GM13977 (cell line): Measurements from ENCODE around the gene ZKSCAN7.

ENCODE experiments used
- DNase-seq: peaks from one replicate; pipeline ENCODE4 v3.0.0; 2012; ENCODE audit warnings: low spot score
- in situ Hi-C: fragments of 300-500 bp; cut with MboI; formaldehyde crosslinking; loops from one replicate; pipeline ENCODE4 v1.12.0; 2022; ENCODE audit warnings: low sequenced_read_pairs, low pct_unique_long_range_greater_than_20kb, mixed read lengths, inconsistent platforms; ENCODE audit not compliant: unreplicated experiment
- TF ChIP-seq, protein P1 (sequence below): IDR thresholded peaks from 2 replicates; pipeline ENCODE4 v1.5.1; 2012; ENCODE audit warnings: mild to moderate bottlenecking, control low read depth; ENCODE audit not compliant: insufficient read depth; ENCODE audit errors: extremely low read depth, missing control alignments

ZKSCAN7 gene

DNA sequence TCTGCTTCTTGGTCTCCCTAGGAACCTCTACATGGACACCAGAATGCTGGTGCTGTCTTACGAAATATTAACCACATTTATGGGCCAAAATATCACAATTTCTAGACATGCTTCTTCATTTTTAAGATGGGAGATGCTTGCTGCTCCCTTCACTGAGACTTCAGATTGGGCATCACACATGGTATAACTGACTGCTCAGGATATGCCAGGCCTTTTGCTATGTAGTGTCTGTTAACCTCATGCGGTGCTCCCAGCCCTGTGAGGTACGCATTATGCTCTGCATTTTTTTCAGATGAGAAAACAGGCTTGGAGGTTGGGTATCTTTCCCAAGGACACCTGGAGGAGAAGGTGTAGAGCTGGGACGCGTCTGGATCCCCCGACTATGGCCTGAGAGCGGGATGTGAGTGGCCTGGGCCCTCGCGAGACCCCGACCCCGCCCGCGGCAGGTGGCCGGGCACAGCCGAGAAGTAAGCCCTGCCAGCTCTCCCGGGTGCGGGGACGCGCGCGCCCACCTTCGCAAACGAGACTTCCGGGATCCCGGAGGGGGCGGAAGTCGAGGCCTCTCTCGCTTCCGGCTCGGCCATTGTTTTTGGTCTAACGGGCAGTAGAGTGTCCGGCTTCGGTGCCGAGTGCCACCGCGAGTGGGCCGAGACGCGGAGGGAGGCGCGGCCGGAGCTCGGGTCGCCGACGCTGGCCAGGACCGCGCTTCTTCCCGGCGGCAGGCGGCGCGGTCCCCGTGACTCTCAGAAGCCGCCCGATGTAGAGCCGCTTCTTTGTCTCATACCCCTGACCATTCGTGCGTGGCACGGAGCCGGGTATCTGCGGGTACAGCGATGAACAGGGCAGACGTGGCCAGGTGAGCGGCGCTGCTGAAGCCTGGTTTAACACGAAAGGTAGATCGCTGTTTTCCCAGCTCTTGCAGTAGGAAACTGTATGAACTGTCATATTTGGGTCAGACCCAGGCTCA is at the start of gene ZKSCAN7:
Gene ZKSCAN7 (plus strand): TSS at position 568 of the 967 bp plus-strand sequence. CDS start 1,855 bp downstream, outside the sequence.
- in situ Hi-C loops: no loop called here
- DNase-seq: peak; percentile 81
- TF ChIP-seq, protein P1, sequence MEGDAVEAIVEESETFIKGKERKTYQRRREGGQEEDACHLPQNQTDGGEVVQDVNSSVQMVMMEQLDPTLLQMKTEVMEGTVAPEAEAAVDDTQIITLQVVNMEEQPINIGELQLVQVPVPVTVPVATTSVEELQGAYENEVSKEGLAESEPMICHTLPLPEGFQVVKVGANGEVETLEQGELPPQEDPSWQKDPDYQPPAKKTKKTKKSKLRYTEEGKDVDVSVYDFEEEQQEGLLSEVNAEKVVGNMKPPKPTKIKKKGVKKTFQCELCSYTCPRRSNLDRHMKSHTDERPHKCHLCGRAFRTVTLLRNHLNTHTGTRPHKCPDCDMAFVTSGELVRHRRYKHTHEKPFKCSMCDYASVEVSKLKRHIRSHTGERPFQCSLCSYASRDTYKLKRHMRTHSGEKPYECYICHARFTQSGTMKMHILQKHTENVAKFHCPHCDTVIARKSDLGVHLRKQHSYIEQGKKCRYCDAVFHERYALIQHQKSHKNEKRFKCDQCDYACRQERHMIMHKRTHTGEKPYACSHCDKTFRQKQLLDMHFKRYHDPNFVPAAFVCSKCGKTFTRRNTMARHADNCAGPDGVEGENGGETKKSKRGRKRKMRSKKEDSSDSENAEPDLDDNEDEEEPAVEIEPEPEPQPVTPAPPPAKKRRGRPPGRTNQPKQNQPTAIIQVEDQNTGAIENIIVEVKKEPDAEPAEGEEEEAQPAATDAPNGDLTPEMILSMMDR: peak; percentile 10

- no peak for DNase-seq
- in situ Hi-C loops: no loop called here
- TF ChIP-seq, protein P1: no peak
Measured at GRCh38 chr3:44506556-44506955, 48.4 kb upstream of the ZKSCAN7 start.

DNA sequence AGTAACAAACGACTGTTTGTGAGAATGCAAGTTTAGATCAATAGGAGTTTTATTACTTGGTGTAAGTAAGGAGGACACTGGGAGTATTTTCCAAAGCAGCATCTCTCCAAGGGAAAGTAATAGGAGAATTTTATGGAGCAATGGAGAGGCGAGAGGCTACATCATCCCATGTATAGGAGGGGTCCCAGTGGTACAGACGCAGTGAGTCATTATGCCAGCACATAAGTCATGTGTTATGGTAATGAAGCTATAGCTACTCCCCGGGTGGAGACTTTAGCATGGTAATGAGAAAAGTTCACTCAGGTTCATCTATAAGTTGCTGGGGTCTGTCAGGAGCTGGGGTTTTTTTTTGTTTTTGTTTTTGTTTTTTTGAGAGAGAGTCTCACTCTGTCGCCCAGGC is 48.0 kb upstream of the ZKSCAN7 start:
- TF ChIP-seq, protein P1: no peak
- DNase-seq: no peak
- in situ Hi-C loops: no loop called here

GRCh38 chr3:44509393-44509921 is 45.5 kb upstream of the ZKSCAN7 start:
- peak; percentile 27 for DNase-seq
- in situ Hi-C loops: no loop called here
- TF ChIP-seq, protein P1: no peak

DNA sequence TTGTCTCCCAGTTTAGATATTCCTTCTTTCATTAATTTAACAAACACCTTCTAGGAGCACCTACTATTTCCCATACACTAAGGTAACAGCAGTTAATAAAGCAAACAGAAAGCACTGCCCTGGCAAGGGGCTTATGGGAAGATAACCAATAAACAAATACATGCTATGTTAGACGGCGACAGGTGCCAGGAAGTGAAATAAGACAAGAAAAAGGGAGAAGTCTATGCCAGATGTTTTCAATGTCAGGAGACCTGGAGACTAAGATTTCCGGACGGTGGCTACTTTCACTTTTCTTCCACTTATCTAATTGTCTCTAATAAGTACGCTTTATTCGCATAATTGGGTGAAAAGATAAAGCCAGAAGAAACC is 45.0 kb upstream of the ZKSCAN7 start:
- DNase-seq: peak; percentile 47
- TF ChIP-seq, protein P1: no peak
- in situ Hi-C loops: no loop called here

DNA sequence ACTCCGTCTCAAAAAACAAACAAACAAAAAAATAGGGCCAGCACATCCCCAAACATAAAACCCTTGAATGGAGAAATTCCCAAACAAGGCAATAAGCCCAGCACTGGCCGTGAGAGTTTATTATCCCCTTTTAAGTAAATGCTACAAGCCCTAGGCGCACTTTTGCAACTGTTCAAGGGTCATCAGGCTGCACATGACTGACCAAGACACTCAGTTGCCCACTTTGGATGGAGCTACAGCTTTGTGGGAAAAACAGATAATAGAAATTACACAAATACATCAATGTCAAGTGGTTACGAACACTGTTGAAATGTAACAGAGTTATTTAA is 43.8 kb upstream of the ZKSCAN7 start:
- DNase-seq: no peak
- in situ Hi-C loops: no loop called here
- TF ChIP-seq, protein P1: no peak
